HG03045 (cell line): ENCODE data around the gene MYRF.

Source experiments
- ATAC-seq: cut with Tn5 transposase; IDR thresholded peaks from one replicate; pipeline ENCODE4 v1.9.1; 2021; ENCODE audit warnings: mild to moderate bottlenecking, moderate library complexity; ENCODE audit not compliant: unreplicated experiment

Gene MYRF

DNA sequence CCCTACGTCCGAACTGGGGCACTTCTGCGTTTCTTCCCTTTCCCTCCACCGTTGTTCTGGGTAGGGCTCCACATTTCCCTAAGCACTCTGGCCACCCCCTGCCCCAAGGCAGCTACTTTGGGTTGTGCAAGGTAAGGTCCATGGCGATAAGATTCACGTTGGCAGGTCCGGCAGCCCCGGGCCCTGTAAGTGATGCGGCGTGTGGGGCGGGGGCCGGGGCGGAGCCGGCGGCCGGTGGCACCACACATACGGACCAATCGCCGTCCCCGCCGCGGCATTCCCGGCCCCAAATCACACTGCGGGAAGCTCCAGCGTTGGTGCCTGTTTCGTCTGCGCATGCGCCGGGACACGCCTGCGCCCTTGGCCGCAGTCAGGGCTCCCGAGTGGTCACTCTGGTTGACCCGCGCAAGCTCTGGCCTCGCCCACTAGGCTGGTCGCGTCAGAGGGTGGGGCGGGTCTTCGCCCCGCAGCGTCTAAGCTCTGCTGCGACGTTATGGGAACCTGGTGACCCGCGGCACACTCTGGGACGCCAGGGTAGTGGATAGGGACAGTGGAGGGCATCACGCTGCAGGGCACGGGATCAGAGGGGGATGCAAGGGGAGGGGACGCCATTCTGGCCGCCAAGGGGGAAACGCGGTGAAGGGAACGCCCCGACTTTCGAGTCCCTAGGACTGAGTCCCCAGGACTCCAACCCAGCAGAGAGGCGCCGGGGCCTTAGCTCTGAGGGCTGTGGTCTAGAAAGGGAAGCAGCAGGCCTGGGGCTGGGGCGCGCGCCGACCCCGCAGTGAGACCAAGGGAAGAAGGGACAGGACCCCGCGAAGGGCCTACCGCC, 62.7 kb downstream of the MYRF start:
- ATAC-seq = peak; percentile 58

DNA sequence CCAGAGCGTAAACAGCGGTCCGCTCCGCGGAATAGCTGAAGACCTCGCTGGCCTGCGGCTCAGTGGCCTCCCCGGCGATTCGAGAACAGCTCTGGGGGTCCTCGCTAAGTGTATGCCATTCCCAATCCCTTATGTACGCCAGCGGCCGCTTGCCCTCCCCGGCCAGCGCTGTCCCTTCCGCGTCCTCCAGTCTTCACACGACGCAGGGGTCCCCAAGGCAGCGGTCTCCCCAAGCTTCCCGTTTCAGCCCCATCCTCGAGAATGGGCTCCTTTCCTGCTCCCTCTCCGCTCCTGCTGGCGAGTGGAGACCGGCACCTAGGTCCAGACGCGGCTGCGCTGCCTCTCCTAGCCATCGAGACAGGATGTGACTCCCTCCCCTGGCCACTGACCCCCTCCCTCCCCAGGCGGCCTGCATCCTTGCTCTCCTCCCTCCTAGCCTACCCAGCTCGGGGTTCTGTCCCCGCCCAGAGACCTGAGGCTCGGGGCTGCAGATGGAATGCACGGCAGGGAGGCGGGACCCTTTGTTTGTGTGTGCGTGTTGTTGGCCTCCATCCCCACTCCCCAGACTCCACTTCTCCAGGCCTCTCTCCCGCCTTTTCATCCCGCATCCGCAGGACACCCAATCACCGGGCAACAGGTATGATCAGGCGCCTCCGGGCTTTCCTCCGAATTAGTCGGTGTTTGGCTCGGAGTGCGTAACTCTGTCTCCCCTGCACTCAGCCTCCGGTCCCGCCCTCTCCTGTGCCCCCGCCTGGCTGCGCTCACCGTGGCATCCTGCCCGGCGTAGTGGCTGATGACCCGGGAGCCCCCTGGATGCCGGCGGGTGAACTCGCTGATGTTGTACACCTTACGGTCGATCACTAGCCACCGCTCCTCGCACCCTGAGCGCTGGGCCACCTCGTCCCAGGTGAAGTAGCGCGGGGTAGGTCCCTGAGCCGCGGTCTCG, 63.6 kb downstream of the MYRF start:
- ATAC-seq = peak; percentile 31

DNA sequence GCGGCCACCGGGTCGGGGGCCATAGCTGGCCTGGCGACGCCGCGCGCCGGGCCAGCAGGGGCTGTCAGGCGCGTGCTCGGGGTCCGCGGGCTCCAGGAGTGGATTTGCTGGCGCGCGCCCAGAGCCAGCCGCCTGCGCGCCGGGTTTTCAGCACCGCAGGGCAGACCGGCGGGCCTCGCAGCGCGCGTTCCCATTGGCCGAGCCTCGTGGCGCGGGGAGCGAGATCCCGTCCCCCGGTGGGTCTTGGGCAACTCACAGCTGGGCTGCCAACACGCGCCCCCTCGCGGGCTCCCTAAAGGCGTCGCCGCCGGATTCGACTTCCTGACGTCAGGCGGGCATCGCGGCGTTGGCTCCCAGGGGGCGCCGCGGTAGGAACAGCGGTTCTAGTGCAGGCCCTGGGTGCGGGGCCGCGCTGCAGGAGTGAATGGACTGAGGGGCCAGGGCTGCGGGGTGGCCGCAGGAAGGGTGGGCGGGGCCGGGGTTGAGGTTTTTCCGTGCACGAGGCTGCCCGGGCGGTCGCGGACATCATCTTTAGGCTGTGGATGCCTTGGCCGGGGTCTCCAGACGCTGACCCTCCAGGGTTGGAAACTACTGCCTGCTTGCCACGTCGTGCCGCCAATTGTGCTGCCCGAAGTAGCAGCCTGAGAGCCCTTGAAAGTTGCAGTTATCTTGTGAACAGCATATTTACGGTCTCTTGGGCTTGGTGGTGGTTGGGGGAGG, 64.5 kb downstream of the MYRF start, which contains the start of gene FADS1:
Gene FADS1, minus strand, starts transcription at position 268 of the 720 bp plus-strand sequence. Its CDS starts 74 bp downstream, at position 194.
- peak; percentile 52 for ATAC-seq

DNA sequence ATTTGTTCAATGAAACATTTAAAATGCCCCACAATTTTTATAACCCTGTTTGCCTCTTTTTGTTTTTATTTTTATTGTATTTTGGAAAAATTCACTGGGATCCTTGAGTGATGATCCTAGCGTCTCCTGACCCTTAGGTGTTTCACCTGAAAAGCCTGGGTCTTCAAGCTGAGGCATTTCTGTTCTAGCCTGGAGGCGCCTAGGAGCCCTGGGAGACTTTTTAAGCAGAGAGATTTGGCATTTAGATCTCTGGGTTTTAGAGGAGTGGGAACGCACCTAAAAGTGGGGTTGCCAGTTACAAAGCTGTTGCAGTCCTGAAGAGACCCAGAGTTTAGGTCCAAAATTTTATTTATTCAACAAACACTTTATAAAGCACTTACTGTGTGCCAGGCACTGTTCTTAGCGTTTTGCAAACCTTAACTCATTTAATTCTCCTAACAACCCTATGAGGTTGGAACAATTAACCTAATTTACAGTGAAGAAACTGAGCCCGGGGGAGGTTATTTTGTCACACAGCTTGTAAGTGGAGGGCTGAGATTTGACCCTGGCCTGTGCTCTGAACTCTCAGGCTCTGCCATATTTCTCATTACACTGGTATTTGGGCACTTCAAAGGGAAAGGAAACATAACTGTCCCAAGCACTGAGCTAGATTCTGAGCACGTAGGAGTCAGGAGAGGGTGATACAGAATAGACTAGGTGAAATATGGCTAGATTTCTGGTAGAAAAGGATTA, 65.2 kb downstream of the MYRF start:
- ATAC-seq = no peak

DNA sequence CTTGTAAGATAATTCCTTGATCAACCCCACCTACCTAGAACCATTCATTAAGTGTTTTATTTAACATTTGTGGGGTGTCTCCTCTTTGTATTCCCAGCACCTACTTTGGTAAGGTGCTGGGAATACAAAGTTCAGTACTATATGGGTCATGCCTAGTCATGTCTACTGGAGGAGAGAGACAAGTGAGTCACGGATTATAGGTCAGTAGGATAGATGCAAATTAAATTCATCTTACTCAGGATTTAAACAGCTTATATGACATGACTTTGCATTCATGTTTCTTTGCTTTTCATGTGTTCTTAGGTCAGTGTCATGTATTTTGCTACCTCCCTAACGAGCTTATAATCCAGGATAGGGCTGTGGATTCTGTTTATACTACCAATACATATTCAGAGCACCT, 67.7 kb downstream of the MYRF start:
- ATAC-seq = no peak

DNA sequence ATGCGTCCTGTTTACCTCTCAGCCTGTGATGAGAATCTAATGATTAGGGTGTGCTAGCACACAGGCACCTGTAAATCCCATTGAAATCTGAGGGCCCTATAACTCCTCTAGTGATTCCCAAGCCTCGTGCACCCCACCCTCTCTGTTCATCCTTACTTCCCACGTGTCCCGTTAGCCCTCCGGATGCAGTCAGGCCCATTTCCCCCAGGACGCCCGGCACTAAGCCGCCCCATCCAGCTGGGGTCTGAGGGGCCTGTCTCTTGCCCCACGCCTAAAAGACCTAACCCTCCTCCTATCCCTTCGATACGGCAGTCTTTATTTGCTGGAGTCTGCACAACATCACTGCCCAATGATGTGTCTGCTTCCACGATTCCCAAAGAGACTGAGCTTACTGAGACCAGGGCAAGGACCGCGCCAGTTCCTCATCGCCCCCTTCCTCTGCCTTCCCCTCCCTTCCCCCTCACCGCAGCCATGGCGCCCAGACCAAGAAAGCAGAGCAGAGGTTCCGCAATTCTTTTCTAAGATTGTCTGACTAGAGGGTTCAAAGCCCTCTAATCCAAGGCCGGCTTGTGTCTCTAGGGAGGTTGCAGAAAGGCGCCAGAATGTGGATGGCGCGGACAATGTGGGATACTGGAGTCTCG, 74.6 kb downstream of the MYRF start:
- ATAC-seq = peak; percentile 3

DNA sequence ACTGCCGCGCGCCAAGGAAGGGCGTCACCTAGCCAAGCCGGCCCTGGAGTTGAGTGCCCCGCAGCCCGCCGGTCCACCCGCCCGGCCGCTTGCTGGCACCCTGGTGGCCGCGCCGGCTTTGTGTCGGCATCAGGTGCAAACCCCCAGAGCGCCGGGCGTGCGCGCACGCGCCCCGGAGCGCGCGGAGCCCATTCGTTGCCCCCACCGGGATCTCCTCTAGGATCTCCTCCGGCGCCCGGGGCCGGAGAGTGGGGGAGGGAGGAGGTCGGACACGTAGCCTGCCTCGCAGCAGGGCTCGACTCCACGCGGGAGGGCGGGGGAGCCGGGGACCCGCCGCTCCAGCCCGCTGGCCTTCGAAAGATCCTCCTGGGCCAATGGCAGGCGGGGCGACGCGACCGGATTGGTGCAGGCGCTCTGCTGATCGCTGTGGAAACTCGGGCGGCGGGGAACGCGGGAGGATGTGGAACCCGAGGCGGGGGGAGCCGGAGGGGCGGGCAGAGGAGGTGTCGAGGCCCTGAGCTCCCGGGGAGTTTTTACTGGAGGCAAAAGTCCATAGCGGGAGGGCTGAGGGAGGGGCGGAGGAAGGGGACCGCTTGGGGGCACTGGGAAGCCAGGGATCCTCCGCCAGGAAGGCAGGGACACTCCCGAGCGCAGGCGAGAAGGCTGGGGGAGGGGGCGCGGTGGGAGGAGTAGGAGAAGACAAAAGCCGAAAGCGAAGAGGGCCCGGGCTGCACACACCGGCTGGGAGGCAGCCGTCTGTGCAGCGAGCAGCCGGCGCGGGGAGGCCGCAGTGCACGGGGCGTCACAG, 75.3 kb downstream of the MYRF start, which contains the start of gene FADS2:
Gene FADS2, plus strand, starts transcription at position 730 of the 808 bp plus-strand sequence. CDS start 91 bp downstream, outside the sequence.
- peak; percentile 70 for ATAC-seq

DNA sequence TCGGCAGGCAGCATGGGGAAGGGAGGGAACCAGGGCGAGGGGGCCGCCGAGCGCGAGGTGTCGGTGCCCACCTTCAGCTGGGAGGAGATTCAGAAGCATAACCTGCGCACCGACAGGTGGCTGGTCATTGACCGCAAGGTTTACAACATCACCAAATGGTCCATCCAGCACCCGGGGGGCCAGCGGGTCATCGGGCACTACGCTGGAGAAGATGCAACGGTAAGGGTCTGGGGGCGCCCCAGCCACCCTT, 75.9 kb downstream of the MYRF start:
- no peak for ATAC-seq

DNA sequence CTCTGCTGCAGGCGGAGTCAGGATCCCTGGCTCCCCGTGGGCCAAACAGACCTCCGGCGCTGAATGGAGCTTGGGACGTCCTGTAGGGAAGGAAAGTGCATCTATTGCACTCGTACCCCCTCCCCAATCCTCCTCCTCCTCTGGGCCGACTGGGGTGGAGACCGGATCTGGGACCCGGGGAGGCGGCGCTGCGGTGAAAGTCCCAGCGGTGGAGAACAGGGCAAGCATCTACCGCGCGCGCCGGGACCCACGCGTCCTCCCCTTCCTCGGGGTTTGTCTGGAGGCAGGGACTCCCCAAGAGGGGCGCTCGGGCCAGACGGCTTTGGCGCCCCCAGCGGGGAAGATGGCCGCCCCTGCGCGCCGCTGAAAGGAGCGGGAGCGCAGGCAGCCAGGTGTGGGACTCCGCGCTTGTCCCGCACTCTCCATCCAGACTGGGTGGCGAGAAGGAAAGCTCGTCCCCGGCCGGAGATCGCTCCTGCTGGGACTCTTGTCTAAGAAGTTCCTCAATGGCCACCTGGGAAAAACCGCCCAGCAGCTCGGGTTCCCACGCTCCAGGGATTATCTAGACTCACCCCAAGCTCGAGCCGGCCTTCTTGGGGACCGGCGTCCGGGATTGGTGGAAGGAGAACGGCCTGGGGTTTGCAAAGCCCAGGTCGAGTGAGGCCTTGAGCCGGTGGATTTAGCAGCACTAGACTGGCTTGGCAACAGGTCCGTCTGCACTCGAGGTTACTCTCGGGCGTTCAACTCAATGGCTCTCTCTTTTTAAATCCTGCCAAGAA, 76.4 kb downstream of the MYRF start:
- peak; percentile 23 for ATAC-seq

DNA sequence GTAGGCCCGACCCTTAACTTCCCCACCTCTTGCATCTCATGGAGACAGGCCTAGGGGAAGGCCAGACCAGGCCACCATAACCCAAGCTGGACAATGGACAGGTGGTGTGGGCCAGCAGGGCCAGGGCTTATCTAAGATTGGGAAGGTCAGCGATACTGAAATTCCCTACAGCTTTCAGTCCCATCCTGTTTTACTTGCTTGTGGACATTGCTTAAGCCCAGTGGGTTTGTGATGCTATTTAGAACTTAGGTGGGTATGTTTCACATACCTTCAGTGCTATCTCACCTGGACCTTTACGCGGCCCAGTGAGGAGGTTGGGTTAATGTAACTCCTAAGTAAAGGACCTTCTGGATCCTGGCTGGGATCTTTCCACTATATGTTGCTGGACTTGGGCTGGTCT, 77.4 kb downstream of the MYRF start:
- no peak for ATAC-seq

DNA sequence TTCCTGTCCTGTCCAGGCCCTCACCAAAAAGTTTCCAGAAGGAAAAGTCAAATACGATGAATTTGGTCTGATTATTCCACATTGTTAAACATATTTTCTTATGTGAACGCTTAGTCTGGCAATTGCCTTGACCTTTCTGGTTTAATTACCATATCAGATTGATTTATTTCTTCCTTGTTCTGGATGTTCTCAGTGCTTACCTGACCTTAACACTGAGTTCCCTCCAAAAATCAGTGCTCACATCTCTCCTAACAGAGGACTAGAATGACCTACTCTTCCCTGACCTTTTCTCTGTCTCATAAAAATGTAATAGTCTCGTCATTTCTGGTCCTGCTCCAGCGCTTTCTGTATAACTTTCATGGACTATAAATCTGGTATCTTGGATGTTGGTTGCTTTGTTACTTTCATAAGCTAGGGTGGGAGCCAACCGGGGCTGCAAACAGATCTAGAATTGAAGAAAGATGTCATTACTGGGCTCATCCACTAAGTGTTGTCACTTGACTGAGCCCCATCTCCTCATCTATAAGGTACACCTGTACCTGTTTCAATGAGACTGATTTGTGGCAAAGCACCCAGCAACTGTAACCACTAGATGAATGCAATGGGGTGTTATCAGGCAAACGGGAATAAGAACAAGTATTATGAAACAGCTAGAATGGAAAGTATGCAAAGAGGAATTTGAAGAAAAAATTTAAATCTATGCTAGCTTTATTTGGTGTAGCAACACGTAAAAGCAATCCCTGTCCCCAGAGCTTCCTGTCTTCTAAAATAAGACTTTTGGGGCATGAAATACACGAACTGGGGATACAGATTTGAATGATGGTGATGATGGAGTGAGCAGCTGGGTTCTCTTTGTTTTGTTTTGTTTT, 78.0 kb downstream of the MYRF start:
- ATAC-seq = no peak

DNA sequence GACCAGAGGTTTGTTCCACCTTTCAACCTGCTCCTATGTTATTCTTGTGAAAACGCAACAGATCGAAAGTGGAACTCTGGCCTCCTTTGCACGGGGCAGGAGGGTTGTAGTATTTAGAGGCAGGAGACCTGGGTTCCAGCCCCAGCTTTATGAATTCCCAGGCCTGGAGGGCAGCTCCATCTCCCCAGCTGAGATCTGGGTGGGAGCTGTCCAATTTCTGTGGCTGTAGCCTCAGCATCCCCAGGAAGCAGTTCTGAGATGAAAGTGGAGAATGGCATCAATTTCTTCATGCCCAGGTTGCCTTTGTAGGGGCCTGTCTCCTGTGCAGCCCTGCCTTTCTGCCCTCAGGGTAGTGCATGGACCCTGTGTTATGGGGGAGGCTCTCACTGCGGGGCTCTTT, 79.8 kb downstream of the MYRF start:
- no peak for ATAC-seq

DNA sequence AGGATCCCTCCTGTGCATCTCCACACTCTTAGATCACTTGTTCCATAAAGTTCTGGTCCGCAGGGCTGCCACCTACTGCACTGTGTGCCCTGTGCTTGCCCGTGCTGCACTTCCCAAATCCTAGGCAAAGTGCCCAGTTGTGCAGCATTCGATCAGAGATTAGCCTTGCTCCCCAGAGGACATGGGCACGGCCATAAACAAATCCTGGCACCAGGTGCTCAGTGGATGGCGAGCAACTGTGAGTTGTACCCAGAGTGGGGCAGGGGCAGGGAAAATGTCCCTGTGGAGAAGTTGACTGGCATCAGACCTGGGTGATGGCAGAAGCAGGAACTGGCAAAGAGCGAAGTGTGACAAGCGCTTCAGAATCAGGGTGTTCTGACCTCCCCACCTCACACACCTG, 80.3 kb downstream of the MYRF start:
- no peak for ATAC-seq

DNA sequence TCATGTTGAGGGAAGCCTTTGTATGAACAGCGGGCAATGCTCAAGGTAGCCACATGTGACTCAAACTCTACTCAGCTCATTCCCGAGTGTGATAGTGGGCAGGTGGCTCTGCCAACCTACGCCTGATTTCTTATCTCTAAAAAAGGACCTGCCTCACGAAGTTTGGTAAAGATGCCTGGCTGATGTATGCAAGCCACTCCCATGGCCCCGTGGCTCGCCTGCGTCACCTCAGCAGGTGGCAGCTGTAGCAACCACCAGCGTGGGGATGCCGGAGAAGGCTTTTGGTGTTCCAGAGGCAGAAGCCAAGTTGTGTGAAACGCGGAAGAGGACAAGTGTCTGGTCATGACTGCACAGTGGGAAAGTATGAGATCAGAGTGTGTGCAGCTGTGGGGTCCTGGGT, 81.0 kb downstream of the MYRF start:
- no peak for ATAC-seq

DNA sequence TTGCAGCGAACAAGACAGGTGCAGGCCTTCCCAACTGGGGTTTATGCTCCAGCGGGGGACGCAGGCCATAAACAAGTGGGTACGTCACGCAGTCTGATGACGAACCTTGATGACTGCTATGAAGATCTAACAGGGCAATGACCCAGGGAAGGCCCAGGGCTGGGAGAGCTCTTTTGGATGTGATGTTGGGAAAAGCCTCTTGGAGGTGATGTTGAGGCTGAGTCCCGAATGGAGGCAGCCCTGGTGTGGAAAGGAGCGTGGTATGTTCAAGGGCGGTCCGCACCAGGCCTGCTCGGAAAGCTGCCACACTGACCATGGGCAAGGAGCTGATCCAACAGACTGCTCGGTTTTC, 81.5 kb downstream of the MYRF start:
- ATAC-seq = no peak

DNA sequence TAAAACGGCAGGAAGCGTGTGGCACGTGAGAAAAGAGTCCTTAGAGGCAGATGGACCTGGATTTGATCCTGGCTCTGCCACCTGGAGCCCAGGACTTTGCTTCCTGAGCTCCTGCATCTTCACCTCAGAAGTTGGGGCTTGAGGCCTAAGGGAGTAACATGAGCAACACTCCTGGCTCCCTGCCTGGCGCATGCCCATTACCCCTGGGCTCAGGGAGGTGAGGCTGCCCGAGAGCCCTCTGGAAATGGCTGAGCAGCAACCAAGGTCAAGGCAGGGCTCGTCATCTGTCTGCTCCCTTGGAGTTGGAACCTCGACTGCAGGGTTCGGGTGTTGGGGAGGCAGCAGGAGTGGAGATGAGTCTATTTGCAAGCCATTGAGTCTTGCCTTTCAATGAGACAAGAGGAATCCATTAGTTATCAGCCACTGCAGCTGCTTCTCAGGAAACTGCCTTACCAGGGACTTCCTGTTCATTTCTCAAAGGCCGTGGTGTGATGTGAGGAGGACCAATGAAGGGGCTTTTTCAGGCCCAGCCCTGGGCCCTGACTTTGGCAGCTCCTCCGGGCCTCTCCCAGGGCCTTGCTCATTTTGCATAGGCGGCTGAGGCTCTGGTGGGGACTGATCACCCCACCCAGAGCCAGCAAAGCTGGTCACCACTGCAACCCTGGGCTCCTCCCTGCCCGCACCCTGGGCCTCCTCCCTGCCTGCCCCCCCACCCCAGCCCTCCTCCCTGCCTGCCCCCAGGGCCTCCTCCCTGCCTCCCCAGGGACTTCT, 82.0 kb downstream of the MYRF start:
- ATAC-seq = peak; percentile 83

DNA sequence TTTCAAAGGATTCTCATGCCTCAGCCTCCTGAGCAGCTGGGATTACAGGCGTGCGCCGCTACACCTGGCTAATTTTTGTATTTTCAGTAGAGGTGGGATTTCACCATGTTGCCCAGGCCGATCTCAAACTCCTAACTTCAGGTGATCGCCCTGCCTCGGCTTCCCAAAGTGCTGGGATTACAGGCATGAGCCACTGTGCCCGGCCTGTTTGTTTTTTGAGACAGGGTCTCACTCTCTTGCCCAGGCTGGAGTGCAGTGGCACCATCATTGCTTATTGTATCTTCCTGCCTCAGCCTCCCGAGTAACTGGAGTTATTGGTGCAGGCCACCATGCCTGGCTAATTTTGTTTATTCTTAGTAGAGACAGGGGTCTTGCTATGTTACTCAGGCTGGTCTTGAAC, 83.8 kb downstream of the MYRF start:
- ATAC-seq = no peak
